B cell (primary cell): ENCODE measurements around the gene ZDHHC14. TPM values are rescaled to one million over a fixed set of nuclear protein-coding genes. Genes with fewer than 3 reads are reported as not detected.

Source experiments
- ATAC-seq: fragments of 200-7000 bp; cut with Tn5 transposase; one replicate; pipeline ENCODE4 v1.10.0; 2021; ENCODE audit warnings: low read depth, mild to moderate bottlenecking, moderate number of reproducible peaks, moderate library complexity
- CTCF ChIA-PET: fragments of 350-600 bp; sonication (Branson Sonifier 250); formaldehyde crosslinking; loops from one replicate; lab custom pipeline; 2021; ENCODE audit warnings: antibody characterized with exemption, inconsistent platforms; lab: Charles Lee
- POLR2A ChIA-PET: fragments of 350-600 bp; sonication (Branson Sonifier 250); formaldehyde crosslinking; loops from one replicate; lab custom pipeline; 2021; ENCODE audit warnings: antibody characterized with exemption; lab: Charles Lee
- DNase-seq: peaks from one replicate; pipeline ENCODE4 v3.0.0; 2013
- H2AFZ ChIP-seq: 2 replicates; pipeline ENCODE4 v1.6.1; 2012; ENCODE audit warnings: mild to moderate bottlenecking, low read depth, low read length; ENCODE audit not compliant: insufficient read depth, poor library complexity, severe bottlenecking
- H3K27ac ChIP-seq, 2 donors: 1 replicate in 1 of 2; 2 replicates in 1 of 2; pipeline ENCODE4 v1.5.1; 2012 to 2013; ENCODE audit warnings: low read length in 2 of 2, mild to moderate bottlenecking in 2 of 2, moderate library complexity in 1 of 2
- H3K27me3 ChIP-seq, 4 experiments: fragments of 200-600 bp in 1 of 4; sonication (generic) in 1 of 4; replicated peaks in 1 of 4; 1 replicate in 2 of 4; 2 replicates in 2 of 4; pipeline versions ENCODE4 v1.6.1 to v1.7.0; 2013 to 2016; ENCODE audit warnings: low read length in 3 of 4, mild to moderate bottlenecking in 2 of 4, mixed read lengths in 1 of 4, moderate library complexity in 1 of 4; ENCODE audit not compliant: insufficient read depth in 4 of 4, control insufficient read depth in 3 of 4; ENCODE audit errors: control extremely low read depth in 1 of 4
- H3K36me3 ChIP-seq, 2 experiments: replicated peaks in 1 of 2; 1 replicate in 1 of 2; 2 replicates in 1 of 2; pipeline versions ENCODE4 v1.6.1 to v1.7.1; 2013; ENCODE audit warnings: low read length in 1 of 2; ENCODE audit not compliant: insufficient read depth in 2 of 2, control insufficient read depth in 1 of 2; ENCODE audit errors: control extremely low read depth in 1 of 2, extremely low read depth in 1 of 2
- H3K4me1 ChIP-seq, 2 donors: fragments of 200-600 bp in 1 of 2; sonication (generic) in 1 of 2; 1 replicate in 1 of 2; 2 replicates in 1 of 2; pipeline versions ENCODE4 v1.5.1 to v1.6.1; 2013 to 2017; ENCODE audit warnings: low read length in 2 of 2; ENCODE audit not compliant: control insufficient read depth in 2 of 2, insufficient read depth in 2 of 2
- H3K4me2 ChIP-seq: replicated peaks from 2 replicates; pipeline ENCODE3; 2012; ENCODE audit warnings: mild to moderate bottlenecking, low read depth, low read length; ENCODE audit not compliant: poor library complexity, severe bottlenecking
- H3K4me3 ChIP-seq, 5 experiments: fragments of 200-600 bp in 1 of 5; sonication (generic) in 1 of 5; 1 replicate in 3 of 5; 2 replicates in 2 of 5; pipeline versions ENCODE4 v1.5.1 to v1.7.0; 2011 to 2016; ENCODE audit warnings: low read length in 4 of 5, mild to moderate bottlenecking in 4 of 5, low read depth in 2 of 5, control low read depth in 1 of 5, moderate library complexity in 1 of 5; ENCODE audit not compliant: insufficient read depth in 1 of 5; ENCODE audit errors: control extremely low read depth in 1 of 5, extremely low read depth in 1 of 5
- H3K79me2 ChIP-seq: fragments of 200-600 bp; sonication (generic); one replicate; pipeline ENCODE4 v1.6.0; 2016; ENCODE audit warnings: low read length; ENCODE audit not compliant: control insufficient read depth, insufficient read depth
- H3K9ac ChIP-seq: fragments of 200-600 bp; sonication (generic); 2 replicates; pipeline ENCODE4 v1.6.1; 2017; ENCODE audit warnings: mild to moderate bottlenecking, low read length, moderate library complexity
- H3K9me3 ChIP-seq, 3 donors: one replicate each; pipeline versions ENCODE4 v1.6.1 to v1.7.1; 2013; ENCODE audit warnings: low read length in 2 of 3; ENCODE audit not compliant: control insufficient read depth in 2 of 3, insufficient read depth in 1 of 3; ENCODE audit errors: control extremely low read depth in 1 of 3
- H4K20me1 ChIP-seq: 2 replicates; pipeline ENCODE4 v1.6.0; 2012; ENCODE audit warnings: mild to moderate bottlenecking, low read length; ENCODE audit not compliant: insufficient read depth, control insufficient read depth, poor library complexity, severe bottlenecking
- H3K27ac Mint-ChIP-seq: one replicate; pipeline ENCODE4 v1.8.0; 2021; ENCODE audit warnings: mixed read lengths
- H3K27me3 Mint-ChIP-seq: one replicate; pipeline ENCODE4 v1.8.0; 2021; ENCODE audit warnings: mixed read lengths
- H3K4me1 Mint-ChIP-seq: one replicate; pipeline ENCODE4 v1.8.0; 2021; ENCODE audit warnings: mixed read lengths
- H3K4me3 Mint-ChIP-seq: one replicate; pipeline ENCODE4 v1.8.0; 2021; ENCODE audit warnings: mixed read lengths
- H3K9me3 Mint-ChIP-seq: one replicate; pipeline ENCODE4 v1.8.0; 2022; ENCODE audit warnings: mixed read lengths; ENCODE audit not compliant: insufficient read depth
- EZH2 ChIP-seq: IDR thresholded peaks from 2 replicates; pipeline ENCODE4 v1.6.1; 2012; ENCODE audit warnings: borderline replicate concordance, low read depth, mild to moderate bottlenecking, moderate library complexity, low read length; ENCODE audit not compliant: insufficient read depth, poor library complexity, severe bottlenecking
- WGBS: methylation state at CpG from one replicate; pipeline ENCODE4 v1.1.5; 2013; ENCODE audit warnings: missing lambda C conversion rate; ENCODE audit not compliant: insufficient coverage; 5-methylcytosine and 5-hydroxymethylcytosine counted together
- intact Hi-C: fragments of 100-400 bp; cut with micrococcal nuclease; formaldehyde crosslinking; loops from one replicate; pipeline ENCODE4 v1.10.0; 2022
- polyA plus RNA-seq: library from polyadenylated mRNA; depleted of rRNA; stranded (reverse); fragments of >200 nt; gene quantifications from 2 replicates; pipeline ENCODE4 v1.2.3, GENCODE V29; 2012
- total RNA-seq, 2 donors: library from RNA; stranded (reverse); fragments of 120-200 nt in 1 of 2; gene quantifications; 1 replicate in 1 of 2; 2 replicates in 1 of 2; pipeline versions ENCODE4 v1.2.3 to v1.2.4, GENCODE V29; 2013 to 2022
- TF ChIP-seq, protein P1 (sequence below): fragments of 200-600 bp; IDR thresholded peaks from one replicate; pipeline ENCODE4 v1.8.0; 2022; ENCODE audit warnings: antibody characterized with exemption, mild to moderate bottlenecking

The ZDHHC14 gene
- total and polyA plus RNA-seq, 2 donors (not counting 1 experiment from before 2014, with no cell fraction given), result 8.8 to 50.4 TPM

- Histone ChIP-seq H3K9me3 (peaks cover 0 to 13% (median 7%) of the 10 kb centered on the region in 3 donors), H3K36me3 (no peaks in the 10 kb centered on the region), H3K79me2 (no peaks in the 10 kb centered on the region), H3K9ac (no peak overlapping the region), H3K4me1 (no peaks in the 10 kb centered on the region), H4K20me1 (no peaks in the 10 kb centered on the region), H3K4me3 (no peak overlapping the region), H3K27me3 (no peaks in the 10 kb centered on the region), H3K27ac (no peak overlapping the region), H2AFZ (no peak overlapping the region), H3K4me2 (no peak overlapping the region)
- ChIA-PET CTCF (interaction anchor here (0.6 to 1.0 kb wide), 2 partner anchors 53 to 279 kb away, joined by 3 read pairs; no protein-coding TSS in a partner anchor), POLR2A (no interaction called here)
- TF ChIP-seq EZH2, result no peak
- TF ChIP-seq, protein P1, sequence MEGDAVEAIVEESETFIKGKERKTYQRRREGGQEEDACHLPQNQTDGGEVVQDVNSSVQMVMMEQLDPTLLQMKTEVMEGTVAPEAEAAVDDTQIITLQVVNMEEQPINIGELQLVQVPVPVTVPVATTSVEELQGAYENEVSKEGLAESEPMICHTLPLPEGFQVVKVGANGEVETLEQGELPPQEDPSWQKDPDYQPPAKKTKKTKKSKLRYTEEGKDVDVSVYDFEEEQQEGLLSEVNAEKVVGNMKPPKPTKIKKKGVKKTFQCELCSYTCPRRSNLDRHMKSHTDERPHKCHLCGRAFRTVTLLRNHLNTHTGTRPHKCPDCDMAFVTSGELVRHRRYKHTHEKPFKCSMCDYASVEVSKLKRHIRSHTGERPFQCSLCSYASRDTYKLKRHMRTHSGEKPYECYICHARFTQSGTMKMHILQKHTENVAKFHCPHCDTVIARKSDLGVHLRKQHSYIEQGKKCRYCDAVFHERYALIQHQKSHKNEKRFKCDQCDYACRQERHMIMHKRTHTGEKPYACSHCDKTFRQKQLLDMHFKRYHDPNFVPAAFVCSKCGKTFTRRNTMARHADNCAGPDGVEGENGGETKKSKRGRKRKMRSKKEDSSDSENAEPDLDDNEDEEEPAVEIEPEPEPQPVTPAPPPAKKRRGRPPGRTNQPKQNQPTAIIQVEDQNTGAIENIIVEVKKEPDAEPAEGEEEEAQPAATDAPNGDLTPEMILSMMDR, result no peak
- no peak overlapping the region for H3K4me3 Mint-ChIP-seq
- peaks cover 5% of the 10 kb centered on the region for H3K9me3 Mint-ChIP-seq
- 100% methylated on average over 3 of the region's 10 CpGs for WGBS
- ATAC-seq (no peak), DNase-seq (no peak)
- H3K4me1 Mint-ChIP-seq, result peaks cover 5% of the 10 kb centered on the region
- no peak overlapping the region for H3K27ac Mint-ChIP-seq
- intact Hi-C loops, result no loop called here
- H3K27me3 Mint-ChIP-seq, result no peaks in the 10 kb centered on the region
Measured at GRCh38 chr6:157445277-157446009, 64.5 kb downstream of the ZDHHC14 start.

GRCh38 chr6:157447735-157448134, 66.7 kb downstream of the ZDHHC14 start:
- H3K36me3 ChIP-seq, result no peaks in the 10 kb centered on the region
- no peaks in the 10 kb centered on the region for H3K27me3 Mint-ChIP-seq
- H3K27ac ChIP-seq, result no peak overlapping the region
- DNase-seq, result no peak
- H4K20me1 ChIP-seq, result no peaks in the 10 kb centered on the region
- no peak overlapping the region for H3K4me2 ChIP-seq
- no peak overlapping the region for H3K27ac Mint-ChIP-seq
- 100% methylated on average over 1 of the region's 3 CpGs for WGBS
- no peaks in the 10 kb centered on the region for H3K27me3 ChIP-seq
- TF ChIP-seq, protein P1, result no peak
- no peak for TF ChIP-seq EZH2
- H3K4me3 Mint-ChIP-seq, result no peak overlapping the region
- H3K4me1 ChIP-seq, result no peaks in the 10 kb centered on the region
- intact Hi-C loops, result no loop called here
- H3K4me3 ChIP-seq, result no peak overlapping the region
- no peak overlapping the region for H2AFZ ChIP-seq
- peaks cover 5% of the 10 kb centered on the region for H3K9me3 Mint-ChIP-seq
- ChIA-PET POLR2A (interaction anchor here (0.6 kb wide), 1 partner anchor 17 kb away, joined by 3 read pairs; no protein-coding TSS in a partner anchor), CTCF (no interaction called here)
- peaks cover 0 to 6% (median 5%) of the 10 kb centered on the region in 3 donors for H3K9me3 ChIP-seq
- no peak overlapping the region for H3K9ac ChIP-seq
- peaks cover 5% of the 10 kb centered on the region for H3K4me1 Mint-ChIP-seq
- no peak for ATAC-seq
- no peaks in the 10 kb centered on the region for H3K79me2 ChIP-seq
